Stimulated activated naive CD8-positive, alpha-beta T cell treated with anti-CD3 and anti-CD28 coated beads, Interleukin-15, Interleukin-2, amounts not matched to agents 100 ng/mL and 50 ng/mL, for 24 hours (primary cell): ENCODE results near the gene RAB6D.
"Not testable (repeated sequence)": the region's sequence is repeated elsewhere in the genome, so short reads cannot be mapped to it uniquely, and the experiment has no call there.

ENCODE experiments used
- H3K27ac Mint-ChIP-seq: one replicate; pipeline ENCODE4 v1.8.0; 2021; ENCODE audit warnings: mild to moderate bottlenecking, mixed read lengths
- H3K27me3 Mint-ChIP-seq: one replicate; pipeline ENCODE4 v1.8.0; 2021; ENCODE audit warnings: mixed read lengths
- H3K36me3 Mint-ChIP-seq: one replicate; pipeline ENCODE4 v1.8.0; 2021; ENCODE audit warnings: low read depth, mixed read lengths
- H3K4me1 Mint-ChIP-seq: one replicate; pipeline ENCODE4 v1.8.0; 2021; ENCODE audit warnings: low read depth, mixed read lengths
- H3K4me3 Mint-ChIP-seq: one replicate; pipeline ENCODE4 v1.8.0; 2021; ENCODE audit warnings: mild to moderate bottlenecking, mixed read lengths
- H3K9me3 Mint-ChIP-seq: one replicate; pipeline ENCODE4 v1.8.0; 2021; ENCODE audit warnings: mixed read lengths

RAB6D gene

DNA sequence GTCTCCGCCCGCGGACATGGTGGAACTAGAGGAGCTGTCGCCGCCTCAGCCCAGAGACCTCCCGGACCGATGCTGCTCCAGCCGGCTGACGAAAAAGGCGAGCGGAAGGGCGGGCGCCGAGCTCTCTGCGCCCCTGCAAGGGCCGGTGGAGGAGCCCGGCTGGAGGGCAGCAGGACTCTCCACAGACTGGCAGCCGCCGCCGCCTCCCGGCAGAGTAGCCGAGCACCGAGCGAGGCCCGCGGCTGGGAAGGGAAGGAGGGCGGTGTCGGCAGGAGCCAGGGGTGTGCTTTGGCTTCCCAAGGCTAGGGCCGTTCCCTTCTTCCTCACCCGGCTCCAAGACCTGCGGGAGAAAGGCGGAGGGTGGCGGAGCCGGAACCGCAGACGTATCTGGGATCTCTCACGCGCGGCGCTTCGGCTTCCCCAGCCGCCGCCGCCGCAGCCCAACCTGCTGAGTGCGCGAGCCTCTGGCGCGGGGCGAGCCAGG, at the start of gene RAB6D:
Gene RAB6D, minus strand, starts transcription at position 466 of the 484 bp plus-strand sequence. Its CDS starts 448 bp downstream, at position 18.
- Mint-ChIP-seq H3K4me3 (peak within 1 kb of the TSS; percentile 50), H3K27me3 (peaks cover 59% of the 10 kb centered on the region)
- H3K36me3 Mint-ChIP-seq, H3K27ac Mint-ChIP-seq, H3K9me3 Mint-ChIP-seq, H3K4me1 Mint-ChIP-seq: not testable (repeated sequence)

DNA sequence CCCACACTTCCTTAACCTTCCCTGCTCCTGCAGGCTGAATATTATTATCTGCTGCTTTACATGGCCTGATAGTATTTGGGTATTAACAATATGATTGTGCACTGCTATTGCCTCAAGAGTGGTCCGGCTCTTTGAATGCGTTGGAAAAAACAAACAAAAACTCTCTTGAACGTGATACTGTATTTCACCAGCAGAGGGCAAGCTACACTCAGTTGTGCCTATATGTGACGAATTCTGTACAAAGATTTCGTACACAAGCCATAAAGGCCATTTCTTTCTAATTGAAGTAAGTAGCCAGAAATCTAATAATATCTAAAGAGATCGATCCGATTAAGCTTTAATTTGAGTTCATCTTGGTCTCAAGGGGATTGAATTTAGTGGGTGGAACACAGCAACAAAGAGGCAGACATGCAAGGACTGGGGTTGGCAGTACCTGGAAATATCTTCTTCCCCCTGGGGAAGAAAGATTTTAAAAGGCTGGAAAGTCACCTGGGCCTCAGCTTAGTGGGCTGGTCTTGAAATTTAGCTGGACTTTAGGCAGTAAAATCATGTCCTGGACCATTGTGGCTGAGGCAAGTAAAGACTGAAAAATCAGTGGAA, 49.3 kb upstream of the RAB6D start:
- no peak overlapping the region for H3K27ac Mint-ChIP-seq
- no peaks in the 10 kb centered on the region for H3K36me3 Mint-ChIP-seq
- H3K4me3 Mint-ChIP-seq: no peak overlapping the region
- no peaks in the 10 kb centered on the region for H3K9me3 Mint-ChIP-seq
- H3K4me1 Mint-ChIP-seq: no peaks in the 10 kb centered on the region
- H3K27me3 Mint-ChIP-seq: peaks cover 45% of the 10 kb centered on the region

DNA sequence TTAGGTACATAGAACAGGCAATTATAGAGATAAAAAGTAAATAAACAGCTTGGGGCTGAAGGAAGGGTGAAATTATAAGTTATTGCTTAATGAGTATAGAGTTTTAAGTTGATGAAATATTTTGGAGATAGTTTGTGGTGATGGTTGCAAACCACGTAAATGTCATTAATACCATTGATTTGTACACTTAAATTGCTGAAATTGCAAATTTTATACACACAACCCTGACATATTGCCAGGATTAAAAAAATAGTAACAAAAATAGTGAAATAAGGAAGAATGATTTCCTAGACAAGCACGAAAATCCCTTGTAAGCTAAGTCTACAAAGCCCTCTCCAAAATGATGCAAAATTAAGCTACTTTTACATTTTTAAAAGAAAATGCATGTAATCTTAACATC, 46.2 kb upstream of the RAB6D start:
- no peak overlapping the region for H3K4me3 Mint-ChIP-seq
- no peak overlapping the region for H3K27ac Mint-ChIP-seq
- H3K27me3 Mint-ChIP-seq: peaks cover 26% of the 10 kb centered on the region
- no peaks in the 10 kb centered on the region for H3K9me3 Mint-ChIP-seq
- no peaks in the 10 kb centered on the region for H3K4me1 Mint-ChIP-seq
- H3K36me3 Mint-ChIP-seq: no peaks in the 10 kb centered on the region

DNA sequence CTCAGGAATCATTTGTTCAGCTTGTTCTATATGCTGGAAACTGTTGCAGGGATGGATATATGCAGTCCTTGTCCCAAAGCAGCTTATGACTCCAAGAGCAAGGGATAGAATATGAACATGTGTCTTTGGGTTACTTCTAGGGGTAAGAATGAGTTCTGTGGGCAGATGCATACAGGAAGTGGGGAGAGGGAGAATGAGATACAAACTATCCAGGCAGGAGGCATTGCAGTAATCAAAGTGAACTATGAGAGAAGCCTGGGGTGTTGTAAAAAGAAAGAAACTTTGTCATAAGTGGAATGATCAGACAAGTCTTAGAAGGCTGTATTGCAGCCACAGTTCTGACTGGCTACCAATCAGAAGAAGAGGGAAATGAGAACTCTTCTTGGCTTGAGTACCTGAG, 44.8 kb upstream of the RAB6D start:
- H3K27me3 Mint-ChIP-seq: peaks cover 34% of the 10 kb centered on the region
- no peak overlapping the region for H3K27ac Mint-ChIP-seq
- H3K4me3 Mint-ChIP-seq: no peak overlapping the region
- H3K9me3 Mint-ChIP-seq: no peaks in the 10 kb centered on the region
- H3K36me3 Mint-ChIP-seq: no peaks in the 10 kb centered on the region
- H3K4me1 Mint-ChIP-seq: no peaks in the 10 kb centered on the region

DNA sequence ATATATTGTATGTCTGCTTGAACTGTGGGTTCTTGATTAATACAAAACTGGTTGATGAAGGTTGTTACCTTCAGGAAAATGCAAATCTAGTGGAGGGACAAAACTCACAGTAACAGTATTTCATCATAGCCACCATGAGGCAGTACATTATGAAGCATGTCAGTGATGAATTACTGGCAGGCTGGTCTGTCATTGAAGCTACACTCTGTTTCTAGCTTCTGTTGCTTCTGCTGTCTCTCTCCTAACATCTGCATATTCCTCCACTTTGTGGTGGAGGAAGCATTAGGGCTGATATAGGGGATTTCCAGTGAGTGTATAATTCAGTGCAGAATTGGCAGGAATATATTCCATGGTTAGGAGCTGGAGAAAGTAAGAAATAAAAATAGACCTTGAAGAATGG, 44.2 kb upstream of the RAB6D start:
- Mint-ChIP-seq H3K27me3 (peaks cover 32% of the 10 kb centered on the region), H3K36me3 (no peaks in the 10 kb centered on the region), H3K9me3 (no peaks in the 10 kb centered on the region), H3K27ac (no peak overlapping the region), H3K4me3 (no peak overlapping the region), H3K4me1 (no peaks in the 10 kb centered on the region)

DNA sequence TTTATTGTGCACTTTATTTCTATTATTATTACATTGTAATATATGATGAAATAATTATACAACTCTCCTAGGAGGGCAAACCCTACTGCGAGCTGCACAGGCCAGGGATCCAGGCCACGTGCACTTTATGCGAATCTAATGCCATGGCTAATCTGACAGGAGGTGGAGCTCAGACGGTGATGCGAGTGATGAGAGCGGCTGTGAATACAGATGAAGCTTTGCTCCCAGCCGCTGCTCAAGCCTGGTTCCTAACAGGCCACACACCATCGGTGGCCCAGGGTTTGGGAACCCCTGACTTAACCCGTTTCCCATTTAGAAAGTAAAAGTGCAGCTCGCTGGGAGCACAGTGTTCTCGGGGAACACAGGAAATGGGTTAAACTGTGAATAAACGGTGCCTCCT, 40.8 kb upstream of the RAB6D start:
- Mint-ChIP-seq H3K27ac (no peak overlapping the region), H3K36me3 (no peaks in the 10 kb centered on the region), H3K9me3 (no peaks in the 10 kb centered on the region), H3K4me3 (no peak overlapping the region), H3K4me1 (no peaks in the 10 kb centered on the region), H3K27me3 (peaks cover 25% of the 10 kb centered on the region)

DNA sequence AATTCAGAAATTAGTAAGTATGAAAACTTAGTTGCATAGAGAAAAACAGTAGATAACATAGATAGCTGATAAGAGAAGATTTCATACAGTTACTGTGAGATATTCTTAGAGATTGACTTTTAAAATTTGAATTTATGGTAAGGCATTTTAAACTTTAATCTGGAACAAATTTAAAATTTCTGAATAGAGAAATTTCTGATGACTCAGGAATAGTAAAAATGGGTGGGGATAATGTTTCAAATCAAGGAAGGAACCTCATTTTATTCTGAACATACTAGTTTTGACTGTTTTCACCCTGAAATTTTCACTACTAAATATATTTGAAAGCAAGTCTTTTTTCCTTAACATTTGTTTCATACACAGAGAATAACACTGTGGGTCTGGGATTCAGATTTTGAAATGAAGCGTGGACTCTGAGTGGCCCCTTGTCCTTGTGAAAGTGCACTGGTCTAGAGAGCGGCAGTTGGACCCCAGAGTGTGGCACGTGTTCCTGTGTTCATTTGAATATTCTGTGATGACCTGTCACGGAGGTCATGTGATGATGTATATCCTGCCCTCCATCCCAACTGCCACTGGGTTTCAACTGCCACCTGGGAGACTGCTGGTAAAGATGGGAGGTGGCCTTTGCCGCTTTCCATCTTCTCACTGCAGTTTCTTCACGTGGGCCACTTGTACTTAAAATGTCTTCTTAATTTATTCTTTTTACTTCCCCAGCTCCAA, 38.5 kb upstream of the RAB6D start:
- Mint-ChIP-seq H3K27ac (no peak overlapping the region), H3K4me3 (no peak overlapping the region), H3K27me3 (peaks cover 16% of the 10 kb centered on the region), H3K4me1 (no peaks in the 10 kb centered on the region), H3K36me3 (no peaks in the 10 kb centered on the region), H3K9me3 (no peaks in the 10 kb centered on the region)

DNA sequence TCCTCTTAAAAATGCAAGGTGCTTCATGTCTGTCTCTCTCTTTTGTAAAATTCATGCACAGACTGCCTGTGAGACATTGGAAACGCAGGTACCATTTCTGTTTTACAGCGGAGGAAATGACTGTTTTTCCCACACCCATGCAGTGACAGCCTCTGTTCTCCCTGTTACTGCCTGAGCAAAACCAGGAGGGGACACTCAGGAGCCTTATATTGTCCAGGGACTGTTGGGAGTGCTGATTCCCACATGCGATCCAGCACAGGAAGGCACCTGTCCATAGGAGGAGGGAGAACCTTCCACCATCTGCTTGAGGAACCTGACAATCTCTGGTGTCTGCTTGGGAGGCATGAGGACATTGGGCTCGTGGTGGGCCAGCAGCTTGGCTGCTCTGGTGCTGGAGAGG, 36.9 kb upstream of the RAB6D start:
- no peaks in the 10 kb centered on the region for H3K36me3 Mint-ChIP-seq
- H3K4me1 Mint-ChIP-seq: no peaks in the 10 kb centered on the region
- no peaks in the 10 kb centered on the region for H3K9me3 Mint-ChIP-seq
- H3K27me3 Mint-ChIP-seq: peaks cover 20% of the 10 kb centered on the region
- H3K4me3 Mint-ChIP-seq: no peak overlapping the region
- no peak overlapping the region for H3K27ac Mint-ChIP-seq

DNA sequence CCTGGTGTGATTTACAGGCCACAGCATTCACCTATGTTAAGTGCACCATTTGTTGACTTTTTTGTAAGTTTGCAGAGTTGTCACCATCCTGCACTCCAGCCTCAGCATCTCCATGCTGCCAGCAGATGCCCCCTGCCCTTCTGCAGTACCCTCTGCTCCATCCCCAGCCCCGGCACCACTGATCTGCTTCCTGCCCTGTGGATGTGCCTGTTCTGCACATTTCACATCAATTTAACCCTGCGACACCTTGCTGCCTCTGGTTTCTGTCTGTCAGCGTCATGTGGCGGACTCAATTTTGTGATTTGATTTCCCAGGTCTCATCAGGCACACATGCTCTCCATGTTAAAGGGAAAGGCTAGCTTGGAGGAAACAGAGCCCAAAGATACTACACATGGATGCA, 36.5 kb upstream of the RAB6D start:
- not testable (repeated sequence) for H3K9me3 Mint-ChIP-seq, H3K36me3 Mint-ChIP-seq, H3K4me1 Mint-ChIP-seq, H3K27ac Mint-ChIP-seq, H3K4me3 Mint-ChIP-seq
- peaks cover 20% of the 10 kb centered on the region for H3K27me3 Mint-ChIP-seq

DNA sequence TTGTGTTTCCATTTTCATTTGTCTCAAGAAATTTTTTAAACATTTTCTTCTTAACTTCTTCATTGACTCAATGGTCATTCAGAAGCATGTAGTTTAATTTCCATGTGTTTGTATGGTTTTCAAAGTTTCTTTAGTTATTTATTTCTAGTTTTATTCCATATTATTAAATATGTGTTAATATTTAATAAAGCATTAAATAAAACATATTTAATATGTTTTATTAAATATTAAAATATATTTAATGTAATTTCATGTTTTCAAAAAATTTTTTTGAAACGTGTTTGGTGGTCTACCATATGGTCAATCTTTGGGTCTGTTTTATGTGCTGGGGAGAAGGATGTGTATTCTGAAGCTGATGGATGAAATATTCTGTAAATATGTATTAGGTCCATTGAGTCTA, 32.2 kb upstream of the RAB6D start:
- not testable (repeated sequence) for H3K27me3 Mint-ChIP-seq, H3K9me3 Mint-ChIP-seq, H3K27ac Mint-ChIP-seq, H3K4me1 Mint-ChIP-seq, H3K36me3 Mint-ChIP-seq, H3K4me3 Mint-ChIP-seq

DNA sequence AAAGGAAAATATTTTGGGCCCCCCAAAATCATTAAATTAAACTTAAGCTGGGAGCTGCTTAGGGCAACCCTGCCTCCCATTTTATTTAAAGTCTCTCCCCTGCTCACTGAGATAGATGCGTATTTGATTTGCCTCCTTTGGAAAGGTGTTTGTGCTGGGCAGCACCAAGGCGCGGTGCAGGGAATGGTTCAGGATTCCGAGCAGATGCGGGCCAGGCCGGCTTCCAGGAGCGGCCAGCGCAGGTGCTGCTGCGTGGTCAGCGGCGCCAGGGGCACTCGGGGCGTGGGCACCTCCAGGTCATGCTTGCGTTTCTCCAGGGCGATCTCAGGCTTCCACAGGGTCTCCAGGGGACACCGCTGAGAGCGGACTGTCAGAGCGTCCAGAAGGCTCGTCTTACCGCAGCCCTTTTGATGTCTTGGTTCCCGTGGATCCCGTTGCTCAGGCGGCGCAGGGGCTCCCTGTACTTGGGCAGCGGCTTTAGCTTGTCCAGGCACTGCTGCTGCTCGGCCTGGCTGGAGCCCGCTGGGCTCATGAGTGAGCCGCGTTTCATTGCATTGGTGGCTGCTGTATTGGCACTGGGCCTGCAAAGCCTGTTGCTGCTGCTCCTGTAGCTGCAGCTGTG, 31.2 kb upstream of the RAB6D start:
- H3K4me1 Mint-ChIP-seq, H3K27me3 Mint-ChIP-seq, H3K27ac Mint-ChIP-seq, H3K36me3 Mint-ChIP-seq, H3K4me3 Mint-ChIP-seq, H3K9me3 Mint-ChIP-seq: not testable (repeated sequence)

DNA sequence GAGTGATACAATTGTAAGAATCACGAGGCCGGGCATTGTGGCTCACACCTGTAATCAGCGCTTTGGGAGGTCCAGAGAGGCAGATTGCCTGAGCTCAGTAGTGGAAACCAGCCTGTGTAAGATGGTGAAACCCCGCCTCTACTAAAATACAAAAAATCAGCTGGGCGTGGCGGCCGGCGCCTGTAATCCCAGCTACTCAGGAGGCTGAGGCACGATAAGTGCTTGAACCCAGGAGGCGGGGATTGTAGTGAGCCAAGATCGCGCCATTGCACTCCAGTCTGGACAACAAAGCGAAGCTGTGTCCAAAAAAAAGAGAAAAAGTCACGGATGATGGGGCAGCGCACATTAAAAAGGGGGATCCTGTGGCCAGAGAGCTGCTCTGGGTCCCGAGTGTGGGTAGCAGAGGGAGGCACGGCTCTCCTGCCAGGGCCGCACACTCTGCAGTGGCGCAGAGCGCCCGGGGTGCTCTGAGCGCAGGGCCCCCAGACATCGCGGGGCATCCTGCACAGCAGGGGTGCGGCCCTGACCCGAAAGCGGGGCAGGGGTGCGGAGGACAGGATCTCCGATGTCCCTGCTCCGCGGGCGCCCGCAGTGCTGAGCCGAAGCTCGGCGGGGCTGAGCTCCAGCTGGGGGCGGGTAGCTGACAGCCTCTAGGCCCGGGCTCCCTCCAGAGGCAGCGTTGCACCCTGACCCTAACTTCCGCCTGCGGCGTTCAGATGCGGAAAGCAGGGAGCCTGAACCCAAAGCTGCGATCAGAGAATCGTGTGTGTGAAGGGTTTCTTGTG, 30.4 kb upstream of the RAB6D start:
- Mint-ChIP-seq H3K9me3 (no peaks in the 10 kb centered on the region), H3K36me3 (no peaks in the 10 kb centered on the region), H3K27me3 (peaks cover 6% of the 10 kb centered on the region), H3K4me3 (no peak overlapping the region), H3K27ac (no peak overlapping the region), H3K4me1 (no peaks in the 10 kb centered on the region)

DNA sequence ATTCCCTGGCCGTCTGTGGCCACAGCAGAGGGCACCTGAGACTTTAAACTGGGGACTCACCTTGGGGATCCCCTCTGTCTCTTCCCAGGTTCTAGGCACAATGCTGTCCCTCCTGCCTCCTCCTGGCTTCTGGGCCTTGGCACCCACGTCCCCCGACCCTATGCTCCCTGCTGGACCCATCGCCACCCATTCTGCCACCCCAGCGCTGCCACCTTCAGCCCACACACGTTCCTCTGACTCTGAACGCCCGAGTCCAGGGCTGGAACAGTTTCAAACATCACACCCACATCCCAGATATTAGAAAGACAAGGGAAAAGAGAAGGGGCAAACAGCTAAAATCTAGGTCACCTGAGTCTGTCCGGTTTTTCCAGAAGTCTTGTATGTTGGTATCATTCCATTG, 28.0 kb upstream of the RAB6D start:
- not testable (repeated sequence) for H3K27me3 Mint-ChIP-seq

DNA sequence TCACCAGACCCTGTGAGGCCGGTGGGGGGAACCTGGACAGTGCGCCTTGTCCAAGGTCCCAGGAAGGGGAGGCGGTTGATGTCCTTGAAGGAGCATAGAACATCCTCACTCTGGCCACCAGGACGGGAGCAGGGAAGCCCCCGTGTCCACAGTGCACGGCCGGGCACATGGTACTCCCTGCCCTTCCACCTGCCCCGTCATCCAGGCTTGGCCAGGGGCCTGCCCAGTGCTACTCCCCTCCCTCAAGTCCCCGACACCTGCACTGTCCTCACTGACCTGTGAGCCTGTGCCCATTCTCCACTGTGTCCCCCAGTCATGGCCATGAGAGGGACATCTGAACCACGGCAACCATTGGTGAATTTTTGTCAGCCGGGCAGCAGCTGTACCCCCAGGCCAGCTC, 27.5 kb upstream of the RAB6D start:
- not testable (repeated sequence) for H3K27me3 Mint-ChIP-seq, H3K36me3 Mint-ChIP-seq, H3K4me1 Mint-ChIP-seq, H3K4me3 Mint-ChIP-seq, H3K9me3 Mint-ChIP-seq, H3K27ac Mint-ChIP-seq

More for the DNA sequence above, 28.0 kb upstream of the RAB6D start:
- not testable (repeated sequence) for H3K9me3 Mint-ChIP-seq, H3K4me1 Mint-ChIP-seq, H3K4me3 Mint-ChIP-seq, H3K36me3 Mint-ChIP-seq, H3K27ac Mint-ChIP-seq

DNA sequence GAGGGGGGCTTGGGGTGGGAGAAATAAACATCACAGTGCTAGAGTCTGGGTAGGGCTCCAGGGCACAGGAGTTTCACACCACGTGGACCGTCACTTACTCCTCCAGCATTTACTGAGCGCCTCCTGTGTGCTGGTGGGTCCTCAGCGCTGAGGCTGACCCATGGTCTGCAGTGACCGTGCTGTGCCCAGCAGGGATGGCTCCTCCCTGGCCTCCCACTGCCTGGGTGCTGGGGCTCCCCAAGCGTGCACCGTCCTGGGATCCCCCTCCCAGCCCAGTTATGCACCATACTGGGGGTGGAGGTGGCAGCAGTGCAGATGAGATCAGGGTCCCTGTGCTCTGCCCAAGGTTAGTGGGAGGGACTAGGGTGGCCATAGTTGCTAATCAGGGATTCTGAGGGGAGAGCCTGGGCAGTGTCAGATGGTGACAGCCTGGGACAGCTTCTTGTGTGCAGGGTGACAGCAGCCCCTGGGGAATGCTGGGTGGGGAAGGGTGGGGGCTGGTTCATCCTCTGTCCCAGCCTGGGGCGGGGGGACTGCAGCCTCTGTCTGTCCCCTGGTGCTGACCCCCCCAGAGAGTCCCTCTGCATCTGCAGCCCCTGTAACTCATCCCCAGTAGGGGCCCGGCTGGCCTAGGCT, 26.6 kb upstream of the RAB6D start:
- not testable (repeated sequence) for H3K4me1 Mint-ChIP-seq, H3K27me3 Mint-ChIP-seq, H3K9me3 Mint-ChIP-seq, H3K27ac Mint-ChIP-seq, H3K4me3 Mint-ChIP-seq, H3K36me3 Mint-ChIP-seq
